ENCODE measurements around the gene LRRC17.
"Not testable (repeated sequence)": the region's sequence is repeated elsewhere in the genome, so short reads cannot be mapped to it uniquely, and the experiment has no call there.

Gene LRRC17

DNA sequence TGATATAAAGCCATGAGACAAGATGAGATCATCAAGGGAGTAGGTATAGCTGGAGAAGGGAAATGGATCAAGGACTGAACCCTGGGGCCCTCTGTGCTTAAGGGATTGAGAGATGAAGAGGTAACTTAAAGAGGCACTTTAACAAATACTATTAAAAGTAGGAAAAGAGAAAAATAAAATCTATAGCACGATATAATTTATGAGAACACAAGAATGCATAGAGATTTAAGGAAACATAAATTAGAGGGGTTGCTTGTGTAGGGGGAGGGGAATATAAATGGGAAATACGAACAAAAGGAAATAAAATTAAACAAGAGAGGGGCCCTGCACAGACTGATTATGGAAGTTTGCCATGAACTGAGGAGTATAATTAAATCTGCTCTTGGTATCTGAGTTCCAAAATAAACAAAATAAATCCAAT is 15.6 kb upstream of the LRRC17 start:
- no peak for DNase-seq (ENCODE audit: insufficient read length, low spot score)
- FAIRE-seq = no peak

DNA sequence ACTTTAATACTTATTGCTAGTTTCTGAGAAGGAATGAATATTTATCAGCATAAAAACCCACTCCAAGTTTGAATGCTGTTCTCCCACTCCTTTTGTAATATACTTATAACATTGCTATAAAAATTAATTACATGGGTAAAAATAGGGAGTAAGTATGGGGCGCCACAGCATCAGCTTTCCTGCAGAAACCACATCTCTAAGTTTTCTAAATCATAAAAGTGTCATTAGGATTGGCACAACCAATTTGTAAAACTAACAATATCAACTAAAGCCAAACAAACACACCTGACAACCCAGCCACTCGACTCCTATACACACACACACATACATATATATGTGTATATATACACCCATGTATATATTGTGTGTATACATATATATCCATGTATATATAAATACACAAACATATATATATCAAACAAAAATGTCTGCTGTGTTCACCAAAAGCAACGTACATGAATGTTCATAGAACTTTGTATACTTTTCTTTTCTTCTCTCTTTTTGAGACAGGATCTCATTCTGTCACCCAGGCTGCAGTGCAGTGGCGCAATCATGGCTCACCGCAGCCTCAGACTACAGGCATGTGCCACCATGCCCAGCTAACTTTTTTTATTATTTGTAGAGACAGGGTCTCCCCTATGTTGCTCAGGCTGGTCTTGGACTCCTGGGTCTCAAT is 14.8 kb upstream of the LRRC17 start:
- FAIRE-seq = no peak
- no peak for DNase-seq (ENCODE audit: insufficient read length, low spot score)

DNA sequence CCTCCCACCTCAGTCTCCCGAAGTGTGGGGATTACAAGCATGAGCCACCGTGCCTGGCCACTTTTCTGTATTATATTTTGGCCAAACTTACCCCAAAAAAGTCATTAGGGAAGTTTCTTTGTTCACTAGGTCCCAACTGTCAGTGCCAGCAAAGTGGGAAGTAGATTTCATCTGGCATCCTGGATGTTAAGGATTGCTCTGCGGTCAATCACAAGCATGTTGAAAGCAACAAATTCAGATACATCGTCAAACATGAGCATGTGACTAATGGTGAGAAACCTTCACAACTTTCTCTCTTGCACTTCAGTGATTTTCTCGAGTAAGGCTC is 14.3 kb upstream of the LRRC17 start:
- DNase-seq (ENCODE audit: insufficient read length, low spot score) (no peak), FAIRE-seq (no peak)

DNA sequence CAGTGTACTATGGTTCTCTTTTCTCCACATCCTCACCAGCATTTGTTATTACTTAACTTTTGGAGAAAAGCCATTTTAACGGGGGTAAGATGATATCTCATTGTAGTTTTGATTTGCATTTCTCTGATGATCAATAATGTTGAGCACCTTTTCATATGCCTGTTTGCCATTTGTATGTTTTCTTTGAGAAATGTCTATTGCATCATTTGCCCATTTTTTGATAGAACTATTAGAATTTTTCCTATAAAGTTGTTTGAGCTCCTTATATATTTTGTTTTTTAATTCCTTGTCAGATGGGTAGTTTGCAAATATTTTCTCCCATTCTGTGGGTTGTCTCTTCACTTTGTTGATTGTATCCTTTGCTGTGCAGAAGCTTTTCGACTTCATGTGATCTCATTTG is 10.7 kb upstream of the LRRC17 start:
- not testable (repeated sequence) for FAIRE-seq; DNase-seq (ENCODE audit: insufficient read length, low spot score)

DNA sequence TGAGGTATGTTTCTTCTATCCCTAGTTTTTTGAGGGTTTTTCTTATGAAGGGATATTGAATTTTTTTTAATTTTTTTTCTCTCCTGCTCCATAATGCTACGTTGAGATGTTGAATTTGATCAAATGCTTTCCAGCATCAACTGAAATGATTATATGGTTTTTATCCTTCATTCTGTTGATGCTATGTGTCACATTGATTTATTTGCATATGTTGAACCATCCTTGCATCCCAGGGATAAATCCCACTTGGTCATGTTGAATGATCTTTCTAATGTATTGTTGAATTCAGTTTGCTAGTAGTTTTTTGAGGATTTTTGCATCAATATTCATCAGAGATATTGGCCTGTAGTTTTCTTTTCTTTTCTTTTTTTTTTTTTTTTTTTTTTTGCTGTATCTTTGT is 9.2 kb upstream of the LRRC17 start:
- DNase-seq (ENCODE audit: insufficient read length, low spot score); FAIRE-seq: not testable (repeated sequence)

DNA sequence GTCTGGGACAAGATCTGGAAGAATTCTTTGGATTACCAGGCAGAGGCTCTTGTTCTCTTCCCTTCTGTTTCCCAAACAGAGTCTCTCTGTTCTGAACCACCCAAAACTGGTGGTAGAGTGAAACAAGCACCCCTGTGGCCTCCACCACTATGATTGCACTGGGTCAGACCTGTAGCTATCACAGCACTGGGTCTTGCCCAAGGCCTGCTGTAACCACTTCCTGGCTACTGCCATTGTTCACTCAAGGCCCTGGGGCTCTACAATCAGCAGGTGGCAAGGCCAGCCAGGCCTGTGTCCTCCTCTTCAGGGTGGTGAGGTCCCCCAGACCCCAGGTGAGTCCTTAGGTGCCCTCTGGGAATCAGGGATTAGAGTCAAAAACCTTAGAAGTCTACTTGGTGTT is 4.1 kb upstream of the LRRC17 start:
- DNase-seq (ENCODE audit: insufficient read length, low spot score) (no peak), FAIRE-seq (no peak)

DNA sequence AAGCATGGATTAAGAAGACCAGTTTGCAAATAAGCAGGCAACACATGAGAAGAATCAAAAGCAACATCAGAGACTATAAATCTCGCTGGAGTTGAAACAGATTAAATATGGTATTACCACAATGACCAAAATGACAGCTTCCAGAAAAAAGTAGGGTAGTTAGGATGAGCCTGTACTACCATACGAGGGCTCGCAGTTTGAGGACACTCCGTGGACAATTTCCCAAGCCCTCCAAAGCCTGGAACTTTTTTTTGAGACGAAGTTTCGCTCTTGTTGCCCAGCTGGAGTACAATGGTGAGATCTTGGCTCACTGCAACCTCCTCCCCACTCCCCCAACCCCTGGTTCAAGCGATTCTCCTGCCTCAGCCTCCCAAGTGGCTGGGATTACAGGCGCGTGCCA is 1.0 kb downstream of the LRRC17 start:
- DNase-seq (ENCODE audit: insufficient read length, low spot score) (no peak), FAIRE-seq (no peak)

DNA sequence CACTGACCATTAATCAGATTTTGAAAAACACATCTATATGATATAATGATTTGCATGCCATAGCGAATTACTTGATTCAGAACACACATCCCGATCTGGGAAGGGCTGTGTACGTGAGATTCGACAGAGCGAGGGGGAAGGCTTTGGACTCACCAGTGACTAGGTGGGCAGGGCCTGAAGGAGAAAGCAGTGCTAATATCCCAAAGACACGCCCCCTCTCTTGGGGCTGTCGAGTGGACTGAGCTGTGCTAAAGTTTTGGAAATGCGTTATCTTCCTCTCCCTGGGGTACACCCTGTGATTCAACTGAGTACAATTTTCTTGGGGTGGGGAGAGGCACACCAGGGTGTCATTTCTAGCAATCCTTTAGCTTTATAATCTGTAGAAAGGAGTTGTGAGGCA is 1.8 kb downstream of the LRRC17 start:
- FAIRE-seq (no peak), DNase-seq (ENCODE audit: insufficient read length, low spot score) (no peak)

DNA sequence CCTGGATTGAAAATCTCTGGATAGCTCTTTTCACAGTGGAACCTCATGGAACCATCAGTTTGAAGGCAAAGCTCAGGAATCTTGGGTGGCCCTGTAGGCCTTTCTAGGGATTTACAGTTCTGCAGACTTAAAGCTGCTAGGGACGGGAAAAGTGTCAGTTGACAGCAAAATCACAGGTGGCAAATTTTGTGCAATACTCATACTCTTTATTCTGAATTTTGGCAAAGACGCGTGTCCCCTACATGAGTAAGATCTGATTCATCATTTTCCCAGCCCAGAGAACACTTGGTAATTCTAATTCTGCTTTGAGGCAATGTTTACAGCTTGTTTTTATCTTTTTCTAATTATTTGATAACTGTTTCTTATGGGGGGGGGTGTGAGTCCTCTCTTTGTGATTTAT is 3.6 kb downstream of the LRRC17 start:
- no peak for FAIRE-seq
- DNase-seq (ENCODE audit: insufficient read length, low spot score) = no peak

DNA sequence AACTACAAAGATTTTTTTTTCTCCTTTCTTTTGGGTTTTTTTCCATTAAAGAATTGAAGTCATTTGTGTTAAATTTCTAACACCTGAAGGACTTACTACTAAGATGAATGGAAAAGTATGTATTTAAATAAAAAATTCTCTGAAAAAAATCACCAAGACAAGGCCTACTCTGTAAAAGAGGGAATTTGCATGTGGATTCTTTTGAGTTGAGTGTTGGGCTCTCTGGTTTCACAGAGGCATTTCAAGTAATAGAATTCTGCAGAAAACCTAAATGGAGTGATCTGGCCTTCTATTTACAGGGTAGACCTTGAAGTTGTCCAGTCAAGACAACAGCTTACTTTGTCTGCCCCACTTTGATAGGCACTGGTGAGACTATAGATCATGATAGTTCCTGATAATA is 4.1 kb downstream of the LRRC17 start:
- DNase-seq (ENCODE audit: insufficient read length, low spot score) = no peak
- FAIRE-seq = no peak

DNA sequence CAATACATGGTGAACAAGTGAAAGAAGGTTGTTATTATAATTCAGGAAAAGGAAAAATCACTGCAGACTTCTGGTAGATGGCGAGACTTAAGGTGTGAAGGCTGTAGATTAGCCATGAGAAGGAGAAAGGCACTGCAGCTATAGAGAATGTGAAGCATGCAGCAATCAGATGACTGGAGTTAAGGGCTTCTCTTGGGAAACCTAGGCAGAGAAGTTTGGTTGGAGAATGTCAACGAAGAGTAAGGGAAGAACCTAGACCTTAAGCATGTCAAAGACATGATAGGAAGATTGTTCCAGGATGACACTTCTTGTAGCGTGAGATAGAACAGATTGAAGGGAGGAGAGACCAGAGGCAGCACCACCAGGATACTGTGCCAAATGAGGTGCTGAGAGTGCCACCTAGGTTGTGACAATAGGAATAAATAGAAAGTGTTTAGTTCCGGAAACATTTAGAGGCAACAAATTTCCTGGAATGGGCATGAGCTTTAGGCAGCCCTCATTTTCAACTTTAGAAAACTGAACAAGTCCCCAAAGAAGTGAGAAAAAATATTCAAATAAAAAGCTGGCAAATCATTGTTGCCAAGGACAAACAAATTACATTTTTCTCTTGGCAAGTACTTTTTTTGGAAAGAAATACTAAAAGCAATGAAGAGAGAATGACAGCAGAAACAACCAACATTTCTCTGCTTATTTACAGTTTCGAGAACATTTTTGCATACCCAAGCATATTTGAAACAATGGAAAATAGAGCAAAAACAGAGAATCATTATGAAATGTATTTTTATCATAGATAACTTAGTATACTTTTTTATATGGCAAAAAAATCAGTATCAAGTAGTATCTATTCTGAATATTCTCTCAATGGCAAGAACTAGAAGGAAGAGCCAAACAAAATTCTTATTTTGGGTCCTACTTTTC is 4.9 kb downstream of the LRRC17 start:
- FAIRE-seq (no peak), DNase-seq (ENCODE audit: insufficient read length, low spot score) (no peak)

DNA sequence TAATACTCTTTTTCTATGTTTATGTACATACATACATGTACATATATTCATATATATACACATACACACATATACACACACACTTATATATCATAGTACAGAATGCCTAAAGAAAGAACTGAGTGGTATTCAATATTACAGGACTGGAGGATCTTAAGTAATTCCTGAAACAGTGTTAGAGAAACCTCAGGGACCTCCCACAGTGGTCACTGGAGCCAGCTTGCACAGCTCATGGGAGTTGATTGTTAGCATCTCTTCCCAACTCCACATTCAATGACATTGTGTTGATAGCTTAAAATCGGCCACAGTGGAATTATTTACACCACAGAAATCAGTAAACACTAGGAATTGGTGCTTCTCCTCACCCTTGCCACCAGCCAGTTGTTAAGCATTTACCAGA is 6.0 kb downstream of the LRRC17 start:
- FAIRE-seq (no peak), DNase-seq (ENCODE audit: insufficient read length, low spot score) (no peak)

DNA sequence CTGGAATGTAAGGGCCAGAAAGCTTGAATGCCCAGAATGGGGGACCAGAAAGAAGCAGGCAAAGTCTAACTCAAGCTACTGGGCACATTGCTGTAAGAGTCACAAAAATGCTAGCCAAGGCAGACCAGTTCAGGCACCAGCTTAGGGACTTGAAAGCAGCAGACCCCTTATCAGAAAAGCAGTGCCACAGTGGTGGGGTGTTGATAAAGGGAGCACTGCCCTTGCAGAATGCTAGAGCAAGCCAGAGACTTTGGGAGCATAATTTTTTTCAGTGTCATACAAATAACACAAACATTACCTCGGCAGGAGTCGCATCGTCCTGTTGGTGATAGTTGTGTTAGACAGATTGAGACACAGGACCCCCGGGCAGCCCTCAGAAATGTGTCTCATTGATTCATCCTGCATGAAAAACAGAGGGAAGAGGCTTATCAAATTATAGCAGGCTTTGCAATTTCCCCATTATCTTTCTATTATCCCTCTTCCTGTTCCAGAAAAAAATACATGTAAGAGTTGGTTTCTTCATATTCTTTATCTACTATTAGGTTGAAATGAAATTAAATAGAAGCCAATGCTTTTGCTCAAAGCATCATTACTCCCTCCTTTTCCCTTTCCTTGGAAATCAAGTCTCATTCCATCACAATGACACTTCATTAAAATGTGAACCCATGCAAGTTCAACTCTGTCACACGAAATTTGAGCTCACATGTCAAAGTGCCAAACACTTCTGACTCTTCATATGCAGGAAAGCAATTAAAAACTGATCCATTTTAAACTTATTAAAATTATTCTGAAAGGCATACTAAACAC is 13.4 kb downstream of the LRRC17 start:
- no peak for FAIRE-seq

DNA sequence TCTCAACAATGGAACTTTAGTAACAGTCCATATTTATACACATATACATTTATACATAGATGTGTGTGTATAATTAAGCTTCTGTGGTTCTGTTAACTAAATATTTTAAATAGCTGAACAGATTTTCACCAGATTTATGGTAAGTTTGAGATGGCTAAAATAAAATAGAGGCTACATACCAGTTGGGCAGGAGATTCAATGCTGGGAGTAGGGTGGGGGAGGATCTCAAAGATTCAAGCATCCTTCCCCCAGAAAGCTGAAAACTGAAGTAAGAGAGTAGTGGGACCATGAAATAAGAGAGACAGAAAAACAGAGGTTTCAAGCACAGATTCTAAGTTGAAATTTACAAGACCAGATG is 14.0 kb downstream of the LRRC17 start:
- no peak for DNase-seq (ENCODE audit: insufficient read length, low spot score)
- no peak for FAIRE-seq

More for the DNA sequence above, 13.4 kb downstream of the LRRC17 start:
- no peak for DNase-seq (ENCODE audit: insufficient read length, low spot score)

DNA sequence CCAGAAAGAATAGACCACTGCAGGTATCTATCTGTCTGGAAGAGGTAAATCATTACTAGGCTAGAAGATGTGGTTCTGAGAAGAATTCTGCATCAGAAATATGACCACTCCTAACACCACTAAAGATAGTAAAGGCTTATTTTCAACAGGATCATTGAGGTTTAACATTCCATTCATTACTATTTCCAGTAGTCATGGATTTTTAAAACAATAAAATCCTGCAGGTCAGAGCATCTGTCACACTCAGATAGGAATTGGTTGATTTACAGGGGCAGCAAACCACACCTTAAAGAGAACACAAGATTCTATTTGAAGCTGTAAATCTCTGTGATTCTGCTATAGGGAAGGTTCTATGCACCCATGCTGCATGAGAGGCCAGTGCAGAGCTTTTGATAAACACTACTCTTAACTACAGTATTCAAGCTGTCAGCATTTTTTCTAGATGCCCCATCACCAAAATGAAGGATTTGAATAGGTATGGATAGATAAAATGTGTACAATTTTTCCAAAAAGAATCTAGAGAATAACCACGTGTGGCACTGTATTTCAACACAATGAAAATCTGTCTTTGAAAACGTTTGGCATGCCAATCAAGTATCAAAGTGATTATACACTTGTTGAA is 14.6 kb downstream of the LRRC17 start:
- peak; percentile 25 for DNase-seq (ENCODE audit: insufficient read length, low spot score)
- FAIRE-seq = no peak

DNA sequence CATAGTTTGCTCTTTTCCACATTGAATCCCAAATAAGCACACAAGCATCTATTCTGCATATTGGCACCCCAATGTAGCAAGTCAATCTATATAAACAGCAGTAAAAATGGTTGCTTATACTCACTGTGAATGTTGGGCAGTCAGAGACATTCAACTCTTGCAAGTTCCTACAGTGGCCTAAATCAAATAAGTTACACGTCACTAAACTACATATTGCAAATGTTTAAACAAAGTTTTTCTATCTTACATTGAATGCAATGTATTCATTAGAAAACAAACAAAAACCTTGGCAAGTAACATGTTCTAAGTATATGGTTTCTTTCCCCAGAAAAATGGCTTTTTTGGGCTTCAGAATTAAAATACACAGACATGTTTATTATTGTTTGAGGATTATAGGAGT is 19.0 kb downstream of the LRRC17 start:
- DNase-seq (ENCODE audit: insufficient read length, low spot score) = no peak
- no peak for FAIRE-seq

DNA sequence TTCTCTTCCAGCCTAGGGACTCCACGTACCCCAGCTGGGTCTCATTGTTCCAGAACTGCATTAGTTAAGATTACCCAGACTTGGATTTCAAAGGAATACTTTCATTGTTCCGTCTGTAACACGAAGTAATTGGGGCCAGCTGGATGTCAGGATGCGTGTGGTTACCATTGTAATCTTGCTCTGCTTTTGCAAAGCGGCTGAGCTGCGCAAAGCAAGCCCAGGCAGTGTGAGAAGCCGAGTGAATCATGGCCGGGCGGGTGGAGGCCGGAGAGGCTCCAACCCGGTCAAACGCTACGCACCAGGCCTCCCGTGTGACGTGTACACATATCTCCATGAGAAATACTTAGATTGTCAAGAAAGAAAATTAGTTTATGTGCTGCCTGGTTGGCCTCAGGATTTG is 21.0 kb downstream of the LRRC17 start:
- no peak for FAIRE-seq
- no peak for DNase-seq (ENCODE audit: insufficient read length, low spot score)

DNA sequence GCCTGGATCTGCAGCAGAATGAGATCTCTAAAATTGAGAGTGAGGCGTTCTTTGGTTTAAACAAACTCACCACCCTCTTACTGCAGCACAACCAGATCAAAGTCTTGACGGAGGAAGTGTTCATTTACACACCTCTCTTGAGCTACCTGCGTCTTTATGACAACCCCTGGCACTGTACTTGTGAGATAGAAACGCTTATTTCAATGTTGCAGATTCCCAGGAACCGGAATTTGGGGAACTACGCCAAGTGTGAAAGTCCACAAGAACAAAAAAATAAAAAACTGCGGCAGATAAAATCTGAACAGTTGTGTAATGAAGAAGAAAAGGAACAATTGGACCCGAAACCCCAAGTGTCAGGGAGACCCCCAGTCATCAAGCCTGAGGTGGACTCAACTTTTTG is 21.4 kb downstream of the LRRC17 start:
- no peak for FAIRE-seq
- no peak for DNase-seq (ENCODE audit: insufficient read length, low spot score)

DNA sequence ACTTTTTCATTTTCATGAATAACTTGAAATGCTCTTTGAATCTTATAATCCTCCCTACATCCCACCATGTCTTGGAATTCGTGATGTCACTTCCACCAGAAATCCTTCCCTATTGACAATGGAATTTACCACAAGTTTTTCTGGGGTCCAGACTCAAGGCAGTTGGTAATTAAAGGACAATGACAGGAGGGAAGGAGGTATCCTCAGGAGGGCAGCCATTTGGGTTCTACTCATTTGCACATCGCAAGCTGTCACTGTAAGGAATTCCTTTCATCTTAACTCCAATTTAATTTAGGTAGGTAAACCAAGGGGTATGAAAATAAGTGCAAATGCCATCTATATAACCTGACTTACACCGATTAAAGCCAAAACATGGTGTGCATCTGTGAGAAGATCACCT is 21.9 kb downstream of the LRRC17 start:
- no peak for DNase-seq (ENCODE audit: insufficient read length, low spot score)
- no peak for FAIRE-seq

DNA sequence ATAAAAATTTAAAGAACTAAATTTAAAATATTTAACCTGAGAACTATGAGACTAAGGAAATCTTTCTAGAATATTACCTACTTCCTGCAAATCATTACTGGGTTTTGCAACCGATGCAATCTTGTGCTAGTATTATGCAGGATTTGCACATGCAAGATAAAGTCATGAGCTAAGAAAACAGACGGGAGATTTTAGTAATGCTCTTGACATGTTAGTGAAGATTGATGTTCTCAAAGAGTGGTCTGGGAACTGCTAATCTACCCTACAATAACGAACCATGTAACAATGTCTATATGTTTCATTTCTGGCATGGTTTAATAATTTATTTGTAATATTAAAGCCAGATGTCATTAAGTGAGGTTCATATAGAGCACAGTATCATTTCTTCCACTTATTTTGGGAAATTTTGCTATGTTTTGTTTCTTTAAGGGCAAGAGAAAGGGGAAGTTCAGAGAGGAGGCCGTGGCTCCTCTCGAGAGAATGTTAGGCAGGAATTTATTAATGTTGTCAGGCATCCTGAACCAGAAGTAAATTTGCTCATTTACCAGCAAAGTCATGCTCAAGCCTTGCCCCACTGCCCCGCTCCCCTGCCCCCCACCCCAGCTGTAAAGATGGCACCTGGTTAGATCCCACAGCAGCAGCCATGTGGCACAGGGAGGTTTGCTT is 22.8 kb downstream of the LRRC17 start:
- DNase-seq (ENCODE audit: insufficient read length, low spot score) (no peak), FAIRE-seq (no peak)

DNA sequence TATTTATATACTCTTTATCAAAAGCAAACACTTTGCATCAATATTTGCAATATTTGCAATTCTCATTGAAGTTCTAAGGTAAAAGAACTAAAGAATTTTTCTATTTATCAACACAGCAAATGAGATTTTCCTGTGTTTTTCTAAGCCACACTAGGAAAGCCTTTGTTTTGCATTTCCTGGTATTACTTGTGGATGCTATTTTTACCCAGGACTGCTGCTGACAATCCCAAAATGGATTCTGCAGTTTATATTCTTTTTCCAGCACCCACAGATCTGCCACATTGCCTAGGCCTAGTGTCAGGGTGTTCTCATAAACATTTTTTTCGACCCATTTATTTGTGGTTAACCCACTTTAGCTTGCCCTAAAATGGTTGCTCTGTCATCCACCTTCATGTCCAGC is 25.9 kb downstream of the LRRC17 start:
- no peak for DNase-seq (ENCODE audit: insufficient read length, low spot score)
- no peak for FAIRE-seq

Data from HTR-8/SVneo (cell line).